Renal cortex interstitium (tissue), 11 donors: ENCODE measurements around the gene OVOL1. TPM values are rescaled to one million over a fixed set of nuclear protein-coding genes. Genes with fewer than 3 reads are reported as not detected.

Experiments
- DNase-seq, 11 donors: peaks; one replicate each; pipeline ENCODE4 v3.0.0-alpha.2; 2013; ENCODE audit warnings: low read depth in 9 of 11, low spot score in 4 of 11; ENCODE audit errors: extremely low read depth in 1 of 11
- polyA plus RNA-seq, 3 donors: library from polyadenylated mRNA; unstranded; fragments of 120-200 nt; gene quantifications; one replicate each; pipeline ENCODE4 v1.2.1, GENCODE V29; 2013; ENCODE audit not compliant: insufficient read length in 3 of 3

The OVOL1 gene
- polyA plus RNA-seq, 3 donors = 9.6 to 15.0 (median 14.0) TPM

DNA sequence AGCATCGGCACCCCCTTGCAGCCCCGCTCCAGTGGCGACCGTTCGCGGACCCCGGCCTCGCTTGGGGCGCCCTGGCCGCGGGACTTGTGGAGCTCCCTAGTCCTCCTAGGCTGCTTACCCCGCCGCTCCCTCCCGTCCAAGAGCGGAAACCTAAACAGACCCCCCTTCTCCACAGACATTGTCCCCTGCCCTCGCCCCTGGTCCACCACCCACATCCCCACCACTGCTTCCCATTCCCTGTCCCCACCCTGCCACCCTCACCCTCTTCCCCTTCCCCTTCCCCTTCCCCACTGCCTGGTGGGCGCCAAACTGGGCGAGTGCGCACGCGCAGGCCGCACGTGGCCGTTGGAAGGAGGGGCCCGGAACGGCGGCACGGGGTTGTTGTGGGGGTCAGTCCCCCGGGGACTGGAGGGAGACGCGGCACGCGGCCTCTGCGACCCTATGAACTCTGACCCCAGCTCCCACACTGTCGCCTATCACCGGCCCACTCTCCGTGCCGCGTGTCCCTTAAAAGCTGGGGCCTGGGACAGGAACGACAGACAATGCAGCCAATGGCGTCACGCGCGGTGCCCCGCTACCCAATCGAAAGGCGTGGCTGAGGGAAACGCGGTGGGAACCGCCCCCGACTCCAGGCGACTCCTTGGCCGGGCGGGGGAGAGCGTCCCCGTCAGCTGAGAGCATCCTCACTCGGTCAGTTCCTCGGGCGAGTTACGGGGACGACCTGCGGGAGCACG lies 46.6 kb downstream of the OVOL1 start, which contains the start of gene SNX32:
Gene SNX32 (plus strand): TSS at position 667 of the 734 bp plus-strand sequence. CDS start 103 bp downstream, outside the sequence.
- DNase-seq = peak; percentile 85 to 95 (median 89)

DNA sequence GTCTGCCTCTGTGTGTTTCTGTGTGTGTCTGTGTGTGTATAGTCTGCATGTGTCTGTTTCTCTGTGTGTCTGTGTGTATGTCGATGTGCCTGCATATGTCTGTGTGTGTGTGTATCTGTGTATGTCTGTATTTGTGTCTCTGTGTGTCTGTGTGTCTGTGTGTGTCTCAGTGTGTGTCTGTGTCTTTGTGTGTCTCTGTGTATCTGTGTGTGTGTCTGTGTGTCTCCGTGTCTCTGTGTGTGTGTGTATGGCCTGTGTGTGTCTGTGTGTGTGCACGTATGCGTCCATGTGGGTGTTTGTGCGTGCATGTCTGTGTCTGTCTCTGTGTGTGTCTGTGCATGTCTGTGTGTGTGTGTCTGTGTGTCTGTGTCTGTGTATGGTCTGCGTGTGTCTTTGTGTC lies 47.3 kb downstream of the OVOL1 start:
- DNase-seq = no peak

DNA sequence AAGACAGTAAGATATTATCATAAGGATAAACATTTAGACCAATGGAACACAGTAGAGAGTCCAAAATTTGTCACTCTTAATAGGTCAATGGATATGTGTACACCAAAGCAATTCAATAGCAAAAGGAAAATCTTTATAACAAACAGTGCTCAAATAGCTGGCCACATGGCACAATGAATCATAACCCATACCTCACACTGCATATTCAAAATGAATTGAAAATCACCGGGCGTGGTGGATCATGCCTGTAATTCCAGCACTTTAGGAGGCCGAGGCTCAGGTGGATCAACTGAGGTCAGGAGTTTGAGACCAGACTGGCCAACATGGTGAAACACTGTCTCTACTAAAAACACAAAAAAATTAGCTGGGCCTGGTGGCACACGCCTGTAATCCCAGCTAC lies 55.3 kb downstream of the OVOL1 start:
- DNase-seq = no peak

DNA sequence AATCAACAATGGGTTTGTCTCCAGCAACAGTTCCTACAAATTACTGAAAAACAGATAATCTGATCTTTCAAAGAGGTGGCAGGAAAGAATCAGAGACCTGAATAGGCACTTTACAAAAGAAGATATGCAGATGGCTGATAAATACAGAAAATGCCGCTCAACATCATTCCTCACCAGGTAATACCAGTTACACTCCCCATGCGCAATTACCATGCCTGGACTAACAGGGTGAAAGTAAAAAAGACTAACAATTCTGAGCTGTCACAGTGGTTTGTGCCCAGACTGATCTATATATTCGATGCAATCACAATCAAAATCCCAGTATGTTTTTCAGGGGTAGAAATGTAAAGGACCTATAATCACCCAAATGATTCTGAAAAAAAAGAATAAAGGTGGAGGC lies 56.9 kb downstream of the OVOL1 start:
- no peak for DNase-seq

DNA sequence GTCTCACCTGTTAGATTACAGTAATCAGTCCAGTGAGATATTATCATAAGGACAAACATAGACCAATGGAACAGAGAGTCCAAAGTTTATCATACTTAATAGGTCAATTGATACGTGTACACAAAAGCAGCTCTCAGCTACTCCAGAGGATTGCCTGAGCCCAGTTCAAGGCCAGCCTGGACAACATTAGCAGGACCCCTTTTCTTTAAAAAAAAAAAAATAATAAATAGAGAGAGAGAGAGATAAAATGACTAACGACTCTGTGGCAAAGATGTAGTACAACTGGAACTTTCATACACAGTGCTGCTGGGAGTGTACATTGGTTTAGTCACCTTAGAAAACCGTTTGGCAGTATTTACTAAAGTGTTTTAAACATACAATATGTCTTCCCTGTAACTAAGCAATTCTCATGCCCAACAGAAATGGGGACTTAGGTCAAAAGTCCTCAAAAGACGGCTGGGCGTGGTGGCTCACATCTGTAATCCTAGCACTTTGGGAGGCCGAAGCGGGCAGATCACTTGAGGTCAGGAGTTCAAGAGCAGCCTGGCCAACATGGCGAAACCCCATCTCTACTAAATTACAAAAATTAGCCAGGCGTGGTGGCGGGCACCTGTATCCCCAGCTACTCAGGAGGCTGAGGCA lies 57.5 kb downstream of the OVOL1 start:
- DNase-seq = no peak

Other genes with a start within 250 kb of the OVOL1 start
- gene LTBP3, start 228.7 kb upstream of the OVOL1 start, polyA plus RNA-seq = 100 to 1,000 TPM in 2 of 3 donors, 10 to 100 TPM in 1; 93.7 to 181 (median 145) TPM
- gene ZNRD2, start 216.6 kb upstream of the OVOL1 start, polyA plus RNA-seq = 10 to 100 TPM; 35.0 to 59.2 (median 54.7) TPM
- 10 to 100 TPM; 18.0 to 26.2 (median 22.8) TPM for gene FAM89B, start 214.5 kb upstream of the OVOL1 start, polyA plus RNA-seq
- 10 to 100 TPM; 13.2 to 21.1 (median 13.4) TPM for gene EHBP1L1, start 211.0 kb upstream of the OVOL1 start, polyA plus RNA-seq
- under 1 TPM; 0.30 to 0.39 (median 0.33) TPM for gene KCNK7, start 191.3 kb upstream of the OVOL1 start, polyA plus RNA-seq
- 10 to 100 TPM; 34.8 to 44.2 (median 41.8) TPM for gene MAP3K11, start 172.8 kb upstream of the OVOL1 start, polyA plus RNA-seq
- gene PCNX3, start 171.3 kb upstream of the OVOL1 start, polyA plus RNA-seq = 10 to 100 TPM; 24.0 to 37.4 (median 33.3) TPM
- gene SIPA1, start 149.0 kb upstream of the OVOL1 start, polyA plus RNA-seq = 10 to 100 TPM; 26.2 to 31.8 (median 27.1) TPM
- gene RELA, start 124.1 kb upstream of the OVOL1 start, polyA plus RNA-seq = 10 to 100 TPM; 49.5 to 61.3 (median 55.8) TPM
- gene KAT5, start 74.8 kb upstream of the OVOL1 start, polyA plus RNA-seq = 10 to 100 TPM; 66.1 to 73.8 (median 72.0) TPM
- 10 to 100 TPM; 36.1 to 53.4 (median 42.0) TPM for gene RNASEH2C, start 66.3 kb upstream of the OVOL1 start, polyA plus RNA-seq
- gene AP5B1, start 6.1 kb upstream of the OVOL1 start, polyA plus RNA-seq = 10 to 100 TPM in 1 of 3 donors, 1 to 10 TPM in 2; 5.7 to 10.3 (median 7.6) TPM
- 1 to 10 TPM; 1.4 to 3.7 (median 2.2) TPM for gene SNX32, start 46.9 kb downstream of the OVOL1 start, polyA plus RNA-seq
- gene CFL1, start 71.1 kb downstream of the OVOL1 start, polyA plus RNA-seq = 100 to 1,000 TPM; 728 to 948 (median 744) TPM
- gene MUS81, start 73.4 kb downstream of the OVOL1 start, polyA plus RNA-seq = 10 to 100 TPM; 45.6 to 62.3 (median 56.6) TPM
- 100 to 1,000 TPM in 2 of 3 donors, 10 to 100 TPM in 1; 87.9 to 129 (median 127) TPM for gene EFEMP2, start 85.7 kb downstream of the OVOL1 start, polyA plus RNA-seq
- 1 to 10 TPM in 2 of 3 donors, under 1 TPM in 1; 0.47 to 1.3 (median 1.0) TPM for gene CTSW, start 92.8 kb downstream of the OVOL1 start, polyA plus RNA-seq
- 10 to 100 TPM; 88.2 to 94.0 (median 92.2) TPM for gene FIBP, start 101.4 kb downstream of the OVOL1 start, polyA plus RNA-seq
- gene CCDC85B, start 103.6 kb downstream of the OVOL1 start, polyA plus RNA-seq = 10 to 100 TPM in 2 of 3 donors, 1 to 10 TPM in 1; 5.7 to 17.4 (median 11.1) TPM
- gene FOSL1, start 113.3 kb downstream of the OVOL1 start, polyA plus RNA-seq = under 1 TPM; 0.07 to 0.24 (median 0.20) TPM
- 10 to 100 TPM; 30.9 to 41.8 (median 33.3) TPM for gene C11orf68, start 132.0 kb downstream of the OVOL1 start, polyA plus RNA-seq
- gene DRAP1, start 132.4 kb downstream of the OVOL1 start, polyA plus RNA-seq = 100 to 1,000 TPM in 1 of 3 donors, 10 to 100 TPM in 2; 73.3 to 109 (median 88.0) TPM
- under 1 TPM; 0.19 to 0.21 (median 0.20) TPM for gene TSGA10IP, start 158.4 kb downstream of the OVOL1 start, polyA plus RNA-seq
- 10 to 100 TPM; 40.4 to 60.6 (median 52.2) TPM for gene SART1, start 174.7 kb downstream of the OVOL1 start, polyA plus RNA-seq
- gene EIF1AD, start 215.1 kb downstream of the OVOL1 start, polyA plus RNA-seq = 10 to 100 TPM; 26.3 to 30.3 (median 28.4) TPM
- gene BANF1, start 215.4 kb downstream of the OVOL1 start, polyA plus RNA-seq = 100 to 1,000 TPM; 224 to 286 (median 277) TPM
- not detected for gene CST6, start 224.9 kb downstream of the OVOL1 start, polyA plus RNA-seq
- gene CATSPER1, start 239.4 kb downstream of the OVOL1 start, polyA plus RNA-seq = not detected